B cell (primary cell): ENCODE measurements around the gene IQCC. TPM values are rescaled to one million over a fixed set of nuclear protein-coding genes. Genes with fewer than 3 reads are reported as not detected.

Experiments
- ATAC-seq: fragments of 200-7000 bp; cut with Tn5 transposase; one replicate; pipeline ENCODE4 v1.10.0; 2021; ENCODE audit warnings: low read depth, mild to moderate bottlenecking, moderate number of reproducible peaks, moderate library complexity
- CTCF ChIA-PET: fragments of 350-600 bp; sonication (Branson Sonifier 250); formaldehyde crosslinking; loops from one replicate; lab custom pipeline; 2021; ENCODE audit warnings: antibody characterized with exemption, inconsistent platforms; lab: Charles Lee
- POLR2A ChIA-PET: fragments of 350-600 bp; sonication (Branson Sonifier 250); formaldehyde crosslinking; loops from one replicate; lab custom pipeline; 2021; ENCODE audit warnings: antibody characterized with exemption; lab: Charles Lee
- DNase-seq: peaks from one replicate; pipeline ENCODE4 v3.0.0; 2013
- H2AFZ ChIP-seq: 2 replicates; pipeline ENCODE4 v1.6.1; 2012; ENCODE audit warnings: mild to moderate bottlenecking, low read depth, low read length; ENCODE audit not compliant: insufficient read depth, poor library complexity, severe bottlenecking
- H3K27ac ChIP-seq, 2 donors: 1 replicate in 1 of 2; 2 replicates in 1 of 2; pipeline ENCODE4 v1.5.1; 2012 to 2013; ENCODE audit warnings: low read length in 2 of 2, mild to moderate bottlenecking in 2 of 2, moderate library complexity in 1 of 2
- H3K27me3 ChIP-seq, 4 experiments: fragments of 200-600 bp in 1 of 4; sonication (generic) in 1 of 4; replicated peaks in 1 of 4; 1 replicate in 2 of 4; 2 replicates in 2 of 4; pipeline versions ENCODE4 v1.6.1 to v1.7.0; 2013 to 2016; ENCODE audit warnings: low read length in 3 of 4, mild to moderate bottlenecking in 2 of 4, mixed read lengths in 1 of 4, moderate library complexity in 1 of 4; ENCODE audit not compliant: insufficient read depth in 4 of 4, control insufficient read depth in 3 of 4; ENCODE audit errors: control extremely low read depth in 1 of 4
- H3K36me3 ChIP-seq, 2 experiments: replicated peaks in 1 of 2; 1 replicate in 1 of 2; 2 replicates in 1 of 2; pipeline versions ENCODE4 v1.6.1 to v1.7.1; 2013; ENCODE audit warnings: low read length in 1 of 2; ENCODE audit not compliant: insufficient read depth in 2 of 2, control insufficient read depth in 1 of 2; ENCODE audit errors: control extremely low read depth in 1 of 2, extremely low read depth in 1 of 2
- H3K4me1 ChIP-seq, 2 donors: fragments of 200-600 bp in 1 of 2; sonication (generic) in 1 of 2; 1 replicate in 1 of 2; 2 replicates in 1 of 2; pipeline versions ENCODE4 v1.5.1 to v1.6.1; 2013 to 2017; ENCODE audit warnings: low read length in 2 of 2; ENCODE audit not compliant: control insufficient read depth in 2 of 2, insufficient read depth in 2 of 2
- H3K4me2 ChIP-seq: replicated peaks from 2 replicates; pipeline ENCODE3; 2012; ENCODE audit warnings: mild to moderate bottlenecking, low read depth, low read length; ENCODE audit not compliant: poor library complexity, severe bottlenecking
- H3K4me3 ChIP-seq, 5 experiments: fragments of 200-600 bp in 1 of 5; sonication (generic) in 1 of 5; 1 replicate in 3 of 5; 2 replicates in 2 of 5; pipeline versions ENCODE4 v1.5.1 to v1.7.0; 2011 to 2016; ENCODE audit warnings: low read length in 4 of 5, mild to moderate bottlenecking in 4 of 5, low read depth in 2 of 5, control low read depth in 1 of 5, moderate library complexity in 1 of 5; ENCODE audit not compliant: insufficient read depth in 1 of 5; ENCODE audit errors: control extremely low read depth in 1 of 5, extremely low read depth in 1 of 5
- H3K79me2 ChIP-seq: fragments of 200-600 bp; sonication (generic); one replicate; pipeline ENCODE4 v1.6.0; 2016; ENCODE audit warnings: low read length; ENCODE audit not compliant: control insufficient read depth, insufficient read depth
- H3K9ac ChIP-seq: fragments of 200-600 bp; sonication (generic); 2 replicates; pipeline ENCODE4 v1.6.1; 2017; ENCODE audit warnings: mild to moderate bottlenecking, low read length, moderate library complexity
- H3K9me3 ChIP-seq, 3 donors: one replicate each; pipeline versions ENCODE4 v1.6.1 to v1.7.1; 2013; ENCODE audit warnings: low read length in 2 of 3; ENCODE audit not compliant: control insufficient read depth in 2 of 3, insufficient read depth in 1 of 3; ENCODE audit errors: control extremely low read depth in 1 of 3
- H4K20me1 ChIP-seq: 2 replicates; pipeline ENCODE4 v1.6.0; 2012; ENCODE audit warnings: mild to moderate bottlenecking, low read length; ENCODE audit not compliant: insufficient read depth, control insufficient read depth, poor library complexity, severe bottlenecking
- H3K27ac Mint-ChIP-seq: one replicate; pipeline ENCODE4 v1.8.0; 2021; ENCODE audit warnings: mixed read lengths
- H3K27me3 Mint-ChIP-seq: one replicate; pipeline ENCODE4 v1.8.0; 2021; ENCODE audit warnings: mixed read lengths
- H3K4me1 Mint-ChIP-seq: one replicate; pipeline ENCODE4 v1.8.0; 2021; ENCODE audit warnings: mixed read lengths
- H3K4me3 Mint-ChIP-seq: one replicate; pipeline ENCODE4 v1.8.0; 2021; ENCODE audit warnings: mixed read lengths
- H3K9me3 Mint-ChIP-seq: one replicate; pipeline ENCODE4 v1.8.0; 2022; ENCODE audit warnings: mixed read lengths; ENCODE audit not compliant: insufficient read depth
- CTCF ChIP-seq: fragments of 200-600 bp; IDR thresholded peaks from one replicate; pipeline ENCODE4 v1.8.0; 2022; ENCODE audit warnings: antibody characterized with exemption, mild to moderate bottlenecking
- EZH2 ChIP-seq: IDR thresholded peaks from 2 replicates; pipeline ENCODE4 v1.6.1; 2012; ENCODE audit warnings: borderline replicate concordance, low read depth, mild to moderate bottlenecking, moderate library complexity, low read length; ENCODE audit not compliant: insufficient read depth, poor library complexity, severe bottlenecking
- WGBS: methylation state at CpG from one replicate; pipeline ENCODE4 v1.1.5; 2013; ENCODE audit warnings: missing lambda C conversion rate; ENCODE audit not compliant: insufficient coverage; 5-methylcytosine and 5-hydroxymethylcytosine counted together
- intact Hi-C: fragments of 100-400 bp; cut with micrococcal nuclease; formaldehyde crosslinking; loops from one replicate; pipeline ENCODE4 v1.10.0; 2022
- polyA plus RNA-seq: library from polyadenylated mRNA; depleted of rRNA; stranded (reverse); fragments of >200 nt; gene quantifications from 2 replicates; pipeline ENCODE4 v1.2.3, GENCODE V29; 2012
- total RNA-seq, 2 donors: library from RNA; stranded (reverse); fragments of 120-200 nt in 1 of 2; gene quantifications; 1 replicate in 1 of 2; 2 replicates in 1 of 2; pipeline versions ENCODE4 v1.2.3 to v1.2.4, GENCODE V29; 2013 to 2022

IQCC gene
- total and polyA plus RNA-seq, 2 donors (not counting 1 experiment from before 2014, with no cell fraction given) = 2.0 to 2.1 TPM

- Histone ChIP-seq H3K79me2 (peaks cover 43% of the 10 kb centered on the region), H3K27ac (peak within 1 kb of the TSS; percentile 94 to 95), H3K27me3 (no peaks in the 10 kb centered on the region), H3K9me3 (no peaks in the 10 kb centered on the region), H3K4me1 (peaks cover 93 to 99% of the 10 kb centered on the region in 2 donors), H3K4me3 (peak within 1 kb of the TSS; percentile 21 to 49 (median 37)), H4K20me1 (no peaks in the 10 kb centered on the region), H2AFZ (peak within 1 kb of the TSS; percentile 70), H3K9ac (peak within 1 kb of the TSS; percentile 55), H3K36me3 (no peaks in the 10 kb centered on the region), H3K4me2 (peak within 1 kb of the TSS; percentile 78)
- Mint-ChIP-seq H3K4me1 (peaks cover 85% of the 10 kb centered on the region), H3K9me3 (no peaks in the 10 kb centered on the region), H3K4me3 (peak within 1 kb of the TSS; percentile 78), H3K27me3 (no peaks in the 10 kb centered on the region), H3K27ac (peak within 1 kb of the TSS; percentile 97)
- ATAC-seq (peak; percentile 11), DNase-seq (peak; percentile 72)
- ChIA-PET POLR2A (interaction anchor here (1.2 to 4.7 kb wide), 11 partner anchors 8 to 85 kb away, joined by 3 to 60 read pairs (median 7); partner anchors contain the start of genes CCDC28B, HDAC1 and MARCKSL1), CTCF (interaction anchor here (0.7 to 5.8 kb wide), 7 partner anchors 9 to 85 kb away, joined by 3 to 84 read pairs (median 44); partner anchors contain the start of genes HDAC1 and MARCKSL1)
- WGBS = 5% methylated on average over 24 of the region's 25 CpGs
- intact Hi-C loops = loop anchor here (1.0 to 5.0 kb wide), 7 partner anchors 11 to 144 kb away; partner anchors contain the start of genes HDAC1, KPNA6, MARCKSL1 and TXLNA
- TF ChIP-seq CTCF (no peak), EZH2 (no peak)
Observed at GRCh38 chr1:32250893-32251716, 45.6 kb downstream of the IQCC start, which contains the start of gene LCK. Gene LCK, plus strand, starts transcription at chr1:32251265. Its CDS starts 23,065 bp downstream, at chr1:32274330.
